ENCODE results near the gene CD109. TPM values are rescaled to one million over a fixed set of nuclear protein-coding genes. Genes with fewer than 3 reads are reported as not detected.

The CD109 gene
- total and polyA plus RNA-seq, 2 of the 8 experiments (the other 6 are each of a cell fraction or from before 2014, with no cell fraction given), result 1.4 to 5.3 TPM

- Histone ChIP-seq H3K79me1 (ENCODE audit: low read depth, low read length) (no peaks in the 10 kb centered on the region), H4K5ac (ENCODE audit: insufficient read length, low read depth, low read length) (no peak overlapping the region), H3K9ac (replicated peaks in 1 of 4; ENCODE audit: extremely low read depth in 1 of 4, low read depth in 3 of 4, low read length in 3 of 4) (no peak overlapping the region), H2BK15ac (ENCODE audit: low read length) (no peak overlapping the region), H3K27ac (ENCODE audit: low read depth, low read length) (no peak overlapping the region), H3K4me2 (ENCODE audit: insufficient read depth in 1 of 2, low read depth in 2 of 2, low read length in 2 of 2) (no peak overlapping the region), H4K91ac (replicated peaks; ENCODE audit: insufficient read length, low read length) (no peak overlapping the region), H3K4ac (replicated peaks; ENCODE audit: insufficient read length, low read depth, low read length) (no peak overlapping the region), H2AFZ (ENCODE audit: low read length) (no peak overlapping the region), H4K8ac (ENCODE audit: extremely low read depth, insufficient read depth, low read length) (no peak overlapping the region), H3K79me2 (ENCODE audit: control insufficient read depth in 1 of 2, insufficient read depth in 2 of 2, low read length in 2 of 2) (no peaks in the 10 kb centered on the region), H3K9me3 (ENCODE audit: insufficient read depth in 2 of 2, low read depth in 1 of 2, low read length in 1 of 2) (peaks cover 0 to 5% of the 10 kb centered on the region in 2 experiments; a peak in 1 of 4 replicates), H2AK5ac (ENCODE audit: low read depth, low read length) (no peak overlapping the region), H3K27me3 (replicated peaks in 1 of 4; ENCODE audit: control insufficient read depth in 3 of 4, extremely low read depth in 1 of 4, insufficient read depth in 3 of 4, low read length in 3 of 4) (no peaks in the 10 kb centered on the region), H3K4me3 (ENCODE audit: extremely low read depth in 1 of 4, insufficient read depth in 2 of 4, low read depth in 3 of 4, low read length in 4 of 4) (no peak overlapping the region), H3K23me2 (ENCODE audit: low read depth, low read length) (no peaks in the 10 kb centered on the region), H3K4me1 (replicated peaks in 1 of 4; ENCODE audit: control insufficient read depth in 3 of 4, insufficient read depth in 4 of 4, low read length in 3 of 4) (no peaks in the 10 kb centered on the region), H4K20me1 (replicated peaks in 1 of 2; ENCODE audit: control insufficient read depth in 1 of 2, insufficient read depth in 2 of 2, low read length in 2 of 2) (no peaks in the 10 kb centered on the region), H3K14ac (ENCODE audit: insufficient read length) (no peak overlapping the region), H2BK12ac (ENCODE audit: low read depth, low read length) (no peak overlapping the region), H3K18ac (ENCODE audit: extremely low read depth, low read length) (no peak overlapping the region), H3K23ac (ENCODE audit: insufficient read length) (no peak overlapping the region), H2BK120ac (replicated peaks; ENCODE audit: low read depth, low read length) (no peak overlapping the region), H2BK20ac (ENCODE audit: low read length) (no peak overlapping the region), H3K36me3 (ENCODE audit: control insufficient read depth in 2 of 4, insufficient read depth in 4 of 4, low read length in 3 of 4) (no peaks in the 10 kb centered on the region), H2BK5ac (ENCODE audit: low read depth, low read length) (no peak overlapping the region), H3K56ac (replicated peaks; ENCODE audit: insufficient read length, low read depth, low read length) (no peak overlapping the region)
- no peak for FAIRE-seq
- ChIA-PET POLR2A (ENCODE audit: partially characterized antibody) (interaction anchor here (1.6 kb wide), 1 partner anchor 10 kb away, joined by 5 read pairs; the partner anchor contains the start of gene SLC17A5), CTCF (ENCODE audit: partially characterized antibody) (interaction anchor here (0.9 to 1.5 kb wide), 2 partner anchors 11 to 24 kb away, joined by 3 to 4 read pairs; no protein-coding TSS in a partner anchor)
- no peak for DNase-seq (ENCODE audit: low read depth in 1 of 2, low spot score in 2 of 2)
- 88% methylated on average over 2 of the region's 2 CpGs; no CpG with 5 or more reads in 1 of the 2 experiments for WGBS, 2 experiments (ENCODE audit: extremely low coverage in 1 of 2, insufficient coverage in 1 of 2, insufficient read length in 1 of 2, insufficient replicate concordance in 2 of 2, low coverage in 1 of 2, low lambda C conversion rate in 2 of 2, missing lambda C conversion rate in 1 of 2)
- TF ChIP-seq SP1 (IDR thresholded peaks at IDR 0.05; ENCODE audit: low read depth, low read length) (no peak), CTBP2 (IDR thresholded peaks at IDR 0.05; ENCODE audit: borderline replicate concordance, insufficient read depth, insufficient read length, low read length) (no peak), TCF12 (IDR thresholded peaks at IDR 0.05; ENCODE audit: low read depth, low read length) (no peak), RBBP5 (IDR thresholded peaks at IDR 0.05; ENCODE audit: borderline replicate concordance, low read depth, low read length) (no peak), EGR1 (IDR thresholded peaks at IDR 0.05; ENCODE audit: borderline replicate concordance, low read depth, low read length) (no peak), BACH1 (IDR thresholded peaks at IDR 0.05; ENCODE audit: low read length) (no peak), EP300 (IDR thresholded peaks at IDR 0.05; ENCODE audit: borderline replicate concordance in 1 of 2, low read depth in 2 of 2, low read length in 2 of 2) (no peak), POLR2AphosphoS5 (IDR thresholded peaks at IDR 0.05; ENCODE audit: low read depth, low read length) (no peak), RNF2 (IDR thresholded peaks at IDR 0.05; ENCODE audit: borderline replicate concordance, low read depth, low read length, missing control alignments, poor library complexity, severe bottlenecking) (no peak), BCL11A (IDR thresholded peaks at IDR 0.05; ENCODE audit: low read depth in 2 of 2, low read length in 2 of 2) (no peak), MAFK (IDR thresholded peaks at IDR 0.05; ENCODE audit: low read depth, low read length) (no peak), FOSL1 (IDR thresholded peaks at IDR 0.05; ENCODE audit: insufficient read depth, low read depth, low read length) (no peak), KDM4A (IDR thresholded peaks at IDR 0.05; ENCODE audit: low read depth, low read length, severe bottlenecking) (no peak)
Observed at GRCh38 chr6:73664701-73665100, 31.3 kb upstream of the CD109 start.

Data from H1 (cell line).